SU-DHL-6 (cell line): ENCODE data around the gene PPP1R3A.

Experiments
- CTCF ChIP-seq: fragments of 200-600 bp; sonication (generic); IDR thresholded peaks from one replicate; pipeline ENCODE4 v1.5.1; 2017; ENCODE audit warnings: antibody characterized with exemption, mild to moderate bottlenecking, low read length, moderate library complexity; ENCODE audit not compliant: insufficient read depth, poor library complexity, severe bottlenecking
- EZH2phosphoT487 ChIP-seq: fragments of 200-600 bp; sonication (generic), shearing (Covaris generic); conservative IDR thresholded peaks from 2 replicates; pipeline ENCODE4 v1.6.1; 2018; ENCODE audit warnings: mild to moderate bottlenecking, antibody characterized with exemption, low read length, moderate library complexity, mixed read lengths

GRCh38 chr7:113963356-113963755 is 44.5 kb upstream of the PPP1R3A start:
- no peak for TF ChIP-seq EZH2phosphoT487
- TF ChIP-seq CTCF, result no peak
